IMR-90 (cell line): Measurements from ENCODE around the gene NR5A1. TPM values are rescaled to one million over a fixed set of nuclear protein-coding genes. Genes with fewer than 3 reads are reported as not detected.

Source experiments
- ATAC-seq: fragments of 200-7000 bp; cut with Tn5 transposase; 2 replicates; pipeline ENCODE4 v1.9.1; 2020; ENCODE audit warnings: low read depth, mild to moderate bottlenecking, moderate library complexity
- BruUV-seq: library from RNA; stranded (reverse); fragments of 400-500 nt; replicated peaks from 2 replicates; lab custom pipeline; 2021; lab: Mats Ljungman, UMichigan
- CTCF ChIA-PET: fragments of 300-600 bp; formaldehyde crosslinking; extraction: SDS; loops from one replicate; lab custom pipeline; 2021; ENCODE audit warnings: antibody characterized with exemption; lab: Yijun Ruan, JAX
- POLR2A ChIA-PET: fragments of 300-600 bp; sonication (Branson Sonifier 250); formaldehyde crosslinking; loops from one replicate; lab custom pipeline; 2022; ENCODE audit warnings: antibody characterized with exemption; ENCODE audit not compliant: unreplicated experiment; lab: Charles Lee
- DNase-seq: peaks from one replicate; pipeline ENCODE4 v3.0.0; 2013
- H2AFZ ChIP-seq: replicated peaks from 2 replicates; pipeline ENCODE3; 2013; ENCODE audit warnings: low read length, mild to moderate bottlenecking; ENCODE audit not compliant: poor library complexity
- H2AK5ac ChIP-seq: 2 replicates; pipeline ENCODE4 v1.6.1; 2013; ENCODE audit warnings: low read depth, low read length, inconsistent platforms
- H2AK9ac ChIP-seq: replicated peaks from 2 replicates; pipeline ENCODE3; 2013; ENCODE audit warnings: mild to moderate bottlenecking, low read depth, low read length, moderate library complexity; ENCODE audit not compliant: poor library complexity
- H2BK120ac ChIP-seq: 2 replicates; pipeline ENCODE4 v1.6.1; 2013; ENCODE audit warnings: low read depth, low read length, inconsistent platforms
- H2BK15ac ChIP-seq: 3 replicates; pipeline ENCODE4 v1.6.1; 2013; ENCODE audit warnings: low read depth, low read length, inconsistent platforms
- H2BK20ac ChIP-seq: 2 replicates; pipeline ENCODE4 v1.6.1; 2013; ENCODE audit warnings: low read depth, mild to moderate bottlenecking, inconsistent platforms, low read length, moderate library complexity
- H2BK5ac ChIP-seq: 2 replicates; pipeline ENCODE4 v1.6.1; 2013; ENCODE audit warnings: mild to moderate bottlenecking, low read depth, low read length, inconsistent platforms; ENCODE audit not compliant: poor library complexity, severe bottlenecking
- H3K14ac ChIP-seq: replicated peaks from 2 replicates; pipeline ENCODE4 v1.6.1; 2013; ENCODE audit warnings: low read depth, low read length, inconsistent platforms
- H3K18ac ChIP-seq: 2 replicates; pipeline ENCODE4 v1.6.1; 2013; ENCODE audit warnings: low read depth, low read length, control low read depth
- H3K23ac ChIP-seq: 2 replicates; pipeline ENCODE4 v1.6.1; 2013; ENCODE audit warnings: low read depth, low read length, inconsistent platforms
- H3K27ac ChIP-seq: 2 replicates; pipeline ENCODE4 v1.5.1; 2013; ENCODE audit warnings: mild to moderate bottlenecking, control low read depth, low read length; ENCODE audit not compliant: insufficient read depth
- H3K27me3 ChIP-seq: 2 replicates; pipeline ENCODE4 v1.6.1; 2013; ENCODE audit warnings: low read length; ENCODE audit not compliant: control insufficient read depth, insufficient read depth
- H3K36me3 ChIP-seq: 2 replicates; pipeline ENCODE4 v1.6.1; 2013; ENCODE audit warnings: low read length, mixed read lengths; ENCODE audit not compliant: control insufficient read depth, insufficient read depth
- H3K4ac ChIP-seq: 2 replicates; pipeline ENCODE4 v1.6.1; 2013; ENCODE audit warnings: low read depth, low read length, inconsistent platforms
- H3K4me1 ChIP-seq: 2 replicates; pipeline ENCODE4 v1.6.1; 2013; ENCODE audit warnings: low read length, mixed read lengths; ENCODE audit not compliant: control insufficient read depth, insufficient read depth
- H3K4me2 ChIP-seq: 2 replicates; pipeline ENCODE4 v1.6.1; 2013; ENCODE audit warnings: low read depth, mild to moderate bottlenecking, control low read depth, low read length, moderate library complexity
- H3K4me3 ChIP-seq: 2 replicates; pipeline ENCODE4 v1.5.1; 2013; ENCODE audit warnings: low read depth, mild to moderate bottlenecking, control low read depth, low read length, moderate library complexity; ENCODE audit not compliant: insufficient read depth
- H3K56ac ChIP-seq: 2 replicates; pipeline ENCODE4 v1.6.1; 2013; ENCODE audit warnings: low read length, inconsistent platforms; ENCODE audit not compliant: insufficient read depth; ENCODE audit errors: extremely low read depth
- H3K79me1 ChIP-seq, 2 experiments: 2 replicates each; pipeline ENCODE4 v1.6.1; 2013; ENCODE audit warnings: low read length in 2 of 2, inconsistent platforms in 1 of 2, low read depth in 1 of 2
- H3K9ac ChIP-seq: 2 replicates; pipeline ENCODE4 v1.6.1; 2013; ENCODE audit warnings: low read depth, low read length, control low read depth
- H3K9me1 ChIP-seq: 2 replicates; pipeline ENCODE4 v1.6.1; 2013; ENCODE audit warnings: low read length, inconsistent platforms; ENCODE audit not compliant: insufficient read depth
- H3K9me3 ChIP-seq: 2 replicates; pipeline ENCODE4 v1.6.1; 2013; ENCODE audit warnings: low read length; ENCODE audit not compliant: control insufficient read depth, insufficient read depth
- H4K20me1 ChIP-seq: 2 replicates; pipeline ENCODE4 v1.6.1; 2013; ENCODE audit warnings: low read length, inconsistent platforms; ENCODE audit not compliant: insufficient read depth
- H4K5ac ChIP-seq: 2 replicates; pipeline ENCODE4 v1.6.1; 2013; ENCODE audit warnings: mild to moderate bottlenecking, low read depth, low read length, control low read depth
- H4K8ac ChIP-seq, 2 experiments: 2 replicates each; pipeline ENCODE4 v1.6.1; 2013; ENCODE audit warnings: low read depth in 2 of 2, low read length in 2 of 2, control low read depth in 1 of 2, inconsistent platforms in 1 of 2
- H4K91ac ChIP-seq: 2 replicates; pipeline ENCODE4 v1.6.1; 2013; ENCODE audit warnings: low read depth, low read length, inconsistent platforms; ENCODE audit not compliant: insufficient read depth
- CEBPB ChIP-seq: IDR thresholded peaks from 2 replicates; pipeline ENCODE4 v1.6.1; 2012; ENCODE audit warnings: low read depth, low read length, improper control_type of control experiment
- CHD1 ChIP-seq: IDR thresholded peaks from 2 replicates; pipeline ENCODE4 v1.6.1; 2012; ENCODE audit warnings: low read depth, low read length, improper control_type of control experiment
- CTCF ChIP-seq: conservative IDR thresholded peaks from 2 replicates; pipeline ENCODE4 v1.5.1; 2012; ENCODE audit warnings: mild to moderate bottlenecking, low read depth, low read length, improper control_type of control experiment
- MXI1 ChIP-seq: IDR thresholded peaks from 2 replicates; pipeline ENCODE4 v1.6.1; 2012; ENCODE audit warnings: low read depth, mild to moderate bottlenecking, low read length, moderate library complexity, borderline replicate concordance
- NFE2L2 ChIP-seq: fragments of 150-350 bp; IDR thresholded peaks from 2 replicates; pipeline ENCODE4 v1.6.1; 2016; ENCODE audit warnings: low read depth, mild to moderate bottlenecking, low read length
- RAD21 ChIP-seq: IDR thresholded peaks from 2 replicates; pipeline ENCODE4 v1.6.1; 2012; ENCODE audit warnings: low read length, improper control_type of control experiment
- RCOR1 ChIP-seq: IDR thresholded peaks from 2 replicates; pipeline ENCODE4 v1.6.1; 2012; ENCODE audit warnings: mild to moderate bottlenecking, low read length, improper control_type of control experiment; ENCODE audit not compliant: insufficient replicate concordance
- SMC3 ChIP-seq: fragments of 150-350 bp; IDR thresholded peaks from 2 replicates; pipeline ENCODE4 v1.6.1; 2016; ENCODE audit warnings: low read depth, mild to moderate bottlenecking, antibody characterized with exemption, low read length, moderate library complexity
- WGBS, 2 experiments: methylation state at CpG; one replicate each; pipeline versions ENCODE4 v1.1.5 to v1.1.7; 2013; ENCODE audit warnings: missing lambda C conversion rate in 2 of 2; ENCODE audit not compliant: insufficient read length in 1 of 2; ENCODE audit errors: extremely low coverage in 2 of 2; 5-methylcytosine and 5-hydroxymethylcytosine counted together
- dilution Hi-C: fragments of 300-500 bp; cut with HindIII; formaldehyde crosslinking; loops from one replicate; pipeline ENCODE4 v1.14.3; 2018; ENCODE audit warnings: low sequenced_read_pairs; ENCODE audit not compliant: unreplicated experiment
- in situ Hi-C: fragments of 300-500 bp; cut with MboI; formaldehyde crosslinking; loops from 3 replicates; pipeline ENCODE4 v1.14.3; 2019; ENCODE audit warnings: low sequenced_read_pairs, inconsistent platforms, mixed read lengths
- intact Hi-C: fragments of 100-400 bp; cut with micrococcal nuclease; formaldehyde crosslinking; loops from 2 replicates; pipeline ENCODE4 v1.10.0; 2022
- polyA plus RNA-seq, 3 experiments: library from polyadenylated mRNA; depleted of rRNA; stranded (reverse); fragments of >200 nt; gene quantifications; 2 replicates each; pipeline ENCODE4 v1.2.3, GENCODE V29; 2012; ENCODE audit warnings: low replicate concordance in 1 of 3
- total RNA-seq: library from RNA; depleted of rRNA; stranded (reverse); fragments of >200 nt; gene quantifications from 2 replicates; pipeline ENCODE4 v1.2.3, GENCODE V29; 2012
- TF ChIP-seq, protein P1 (sequence below): fragments of 150-350 bp; IDR thresholded peaks from 2 replicates; pipeline ENCODE4 v1.6.1; 2016; ENCODE audit warnings: low read depth, mild to moderate bottlenecking, low read length, moderate library complexity, borderline replicate concordance

NR5A1 gene
- total and polyA plus RNA-seq, 2 of the 4 experiments (the other 2 are of a cell fraction), result not detected

DNA sequence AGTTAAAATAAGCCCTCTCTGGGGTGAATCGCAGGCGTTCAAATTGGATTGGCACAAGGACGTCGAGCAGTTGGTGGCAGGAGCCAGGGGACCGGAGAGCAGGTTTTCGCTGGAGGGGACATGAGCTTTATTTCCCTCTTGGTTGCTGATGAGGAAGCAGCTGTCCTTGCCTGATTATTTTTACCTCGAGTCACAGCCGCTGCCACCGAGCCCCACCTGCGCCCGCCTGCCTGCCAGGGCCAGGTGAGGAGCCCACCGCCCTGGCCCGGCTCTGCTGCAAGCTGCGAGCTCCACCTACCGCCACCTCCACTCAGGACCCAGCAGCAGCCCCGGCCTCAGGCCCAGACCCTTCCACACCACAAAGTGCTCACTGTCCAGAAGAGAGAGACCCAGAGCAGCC, 65.9 kb downstream of the NR5A1 start:
- BruUV-seq, result no TSS peak
- intact Hi-C loops, result no loop called here
- H4K20me1 ChIP-seq, result no peaks in the 10 kb centered on the region

More for the DNA sequence above, 65.9 kb downstream of the NR5A1 start:
- in situ Hi-C loops, result no loop called here
- Histone ChIP-seq H3K9ac (no peak overlapping the region), H4K5ac (no peak overlapping the region), H2AFZ (no peak overlapping the region), H4K8ac (no peak overlapping the region), H3K14ac (no peak overlapping the region), H2BK5ac (no peak overlapping the region), H3K56ac (no peak overlapping the region), H3K4me3 (no peak overlapping the region), H3K4me1 (no peaks in the 10 kb centered on the region), H2BK15ac (no peak overlapping the region), H3K79me1 (no peaks in the 10 kb centered on the region), H3K4me2 (no peak overlapping the region), H3K23ac (no peak overlapping the region), H2AK5ac (no peak overlapping the region), H3K9me1 (no peaks in the 10 kb centered on the region), H3K4ac (no peak overlapping the region), H2BK120ac (no peak overlapping the region), H4K91ac (no peak overlapping the region), H3K27ac (no peak overlapping the region), H3K9me3 (peaks cover 13% of the 10 kb centered on the region), H3K18ac (no peak overlapping the region), H2BK20ac (no peak overlapping the region), H2AK9ac (no peak overlapping the region), H3K27me3 (peaks cover 33% of the 10 kb centered on the region), H3K36me3 (no peaks in the 10 kb centered on the region)
- WGBS, 2 experiments, result 62% methylated on average over 5 of the region's 16 CpGs; no CpG with 5 or more reads in 1 of the 2 experiments
- dilution Hi-C loops, result no loop called here
- no peak for DNase-seq
- CTCF ChIA-PET, result no interaction called here
- TF ChIP-seq NFE2L2, result no peak
- no peak for TF ChIP-seq SMC3
- TF ChIP-seq MXI1, result no peak
- no peak for TF ChIP-seq RAD21
- no peak for TF ChIP-seq CTCF
- TF ChIP-seq, protein P1, sequence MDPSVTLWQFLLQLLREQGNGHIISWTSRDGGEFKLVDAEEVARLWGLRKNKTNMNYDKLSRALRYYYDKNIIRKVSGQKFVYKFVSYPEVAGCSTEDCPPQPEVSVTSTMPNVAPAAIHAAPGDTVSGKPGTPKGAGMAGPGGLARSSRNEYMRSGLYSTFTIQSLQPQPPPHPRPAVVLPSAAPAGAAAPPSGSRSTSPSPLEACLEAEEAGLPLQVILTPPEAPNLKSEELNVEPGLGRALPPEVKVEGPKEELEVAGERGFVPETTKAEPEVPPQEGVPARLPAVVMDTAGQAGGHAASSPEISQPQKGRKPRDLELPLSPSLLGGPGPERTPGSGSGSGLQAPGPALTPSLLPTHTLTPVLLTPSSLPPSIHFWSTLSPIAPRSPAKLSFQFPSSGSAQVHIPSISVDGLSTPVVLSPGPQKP, result no peak
- no peak for TF ChIP-seq CHD1
- TF ChIP-seq RCOR1, result no peak
- TF ChIP-seq CEBPB, result no peak
- POLR2A ChIA-PET, result no interaction called here
- ATAC-seq, result no peak
